ENCODE measurements around the gene ACE.

The ACE gene

DNA sequence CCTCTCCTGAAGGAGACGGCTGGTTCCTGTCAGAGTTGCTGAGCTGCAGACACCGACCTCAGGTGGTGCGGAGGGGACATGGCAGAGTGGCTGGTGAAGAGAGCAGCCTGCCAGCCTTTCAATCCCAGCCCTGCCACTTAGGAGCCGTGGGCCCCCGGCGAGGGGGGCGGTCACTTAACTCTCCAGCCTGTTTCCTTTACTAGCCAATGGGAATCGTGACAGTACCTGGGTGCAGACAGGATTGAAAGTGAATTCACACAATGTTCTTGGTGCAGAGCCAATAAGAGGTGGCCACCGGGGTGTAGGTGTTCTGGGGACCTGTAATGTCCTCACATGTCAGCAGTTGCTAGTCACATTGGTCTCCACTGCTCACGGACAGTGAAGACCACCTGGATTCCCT is 13.5 kb downstream of the ACE start:
- no peak for DNase-seq (ENCODE audit: extremely low read depth in 1 of 2, low read depth in 1 of 2)

DNA sequence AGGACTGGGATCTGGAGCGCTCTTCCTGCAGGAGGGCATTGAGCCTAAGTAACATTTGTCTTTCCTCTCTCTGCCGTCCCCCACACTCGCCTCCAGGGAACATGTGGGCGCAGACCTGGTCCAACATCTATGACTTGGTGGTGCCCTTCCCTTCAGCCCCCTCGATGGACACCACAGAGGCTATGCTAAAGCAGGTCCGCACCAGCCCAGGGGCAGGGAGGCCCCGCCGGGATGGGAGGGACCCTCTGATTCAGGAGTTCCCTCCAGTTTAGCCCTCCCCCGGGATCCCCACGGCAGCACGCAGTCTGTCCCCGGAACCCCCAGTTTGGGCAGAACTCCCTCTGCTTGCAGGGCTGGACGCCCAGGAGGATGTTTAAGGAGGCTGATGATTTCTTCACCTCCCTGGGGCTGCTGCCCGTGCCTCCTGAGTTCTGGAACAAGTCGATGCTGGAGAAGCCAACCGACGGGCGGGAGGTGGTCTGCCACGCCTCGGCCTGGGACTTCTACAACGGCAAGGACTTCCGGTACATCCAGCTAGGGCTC is 14.1 kb downstream of the ACE start:
- DNase-seq (ENCODE audit: extremely low read depth in 1 of 2, low read depth in 1 of 2): no peak

DNA sequence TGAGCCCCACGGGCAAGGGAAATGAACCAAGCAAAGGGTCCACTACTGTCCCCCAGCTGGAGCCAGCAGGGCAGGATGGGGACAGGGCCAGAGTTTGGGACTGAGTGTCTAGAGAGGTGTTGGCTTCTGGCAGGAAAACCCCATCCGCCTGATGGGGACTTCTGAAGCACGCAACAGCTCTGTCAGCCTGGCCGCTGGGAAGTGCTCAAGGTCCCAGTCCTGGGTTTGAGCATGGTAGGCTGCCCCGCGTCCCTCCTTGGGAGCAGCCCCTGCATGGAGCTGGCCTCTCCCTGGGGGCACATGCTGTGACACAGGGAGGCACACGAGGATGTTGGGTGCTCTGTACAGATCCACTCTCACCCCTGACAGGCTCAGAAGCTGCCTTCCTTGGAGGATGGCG is 14.6 kb downstream of the ACE start:
- no peak for DNase-seq (ENCODE audit: extremely low read depth in 1 of 2, low read depth in 1 of 2)

DNA sequence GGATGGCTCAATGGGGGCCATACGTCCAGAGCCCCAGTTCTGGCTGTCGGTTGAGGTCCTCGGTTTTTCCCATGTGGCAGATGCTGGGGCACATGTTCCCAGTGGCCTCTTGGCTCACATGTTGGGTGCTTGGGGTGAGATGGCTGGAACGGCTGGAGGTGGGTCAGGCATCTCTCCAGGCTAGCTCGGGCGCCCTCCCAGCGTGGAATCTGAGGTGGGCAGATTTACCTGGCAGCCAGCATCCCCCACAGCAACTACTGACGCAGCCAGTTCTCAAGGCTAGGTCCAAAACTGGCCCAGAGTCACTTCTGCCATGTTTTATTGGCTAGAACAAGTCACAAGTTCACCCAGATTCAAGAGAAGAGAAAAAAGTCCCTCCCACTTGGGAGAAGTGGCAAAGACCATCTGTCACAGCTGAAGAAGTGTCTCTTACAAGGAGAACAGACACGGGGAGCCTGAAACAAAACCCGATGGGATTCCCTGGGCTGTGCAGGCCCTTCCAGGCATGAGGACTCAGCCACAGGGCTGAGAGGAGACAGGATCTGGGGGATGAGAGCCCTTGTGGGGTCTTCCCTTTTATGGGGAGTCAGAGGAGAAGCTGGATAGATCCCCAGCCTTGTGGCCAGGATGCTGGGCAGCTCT is 15.2 kb downstream of the ACE start:
- no peak for DNase-seq (ENCODE audit: extremely low read depth in 1 of 2, low read depth in 1 of 2)

DNA sequence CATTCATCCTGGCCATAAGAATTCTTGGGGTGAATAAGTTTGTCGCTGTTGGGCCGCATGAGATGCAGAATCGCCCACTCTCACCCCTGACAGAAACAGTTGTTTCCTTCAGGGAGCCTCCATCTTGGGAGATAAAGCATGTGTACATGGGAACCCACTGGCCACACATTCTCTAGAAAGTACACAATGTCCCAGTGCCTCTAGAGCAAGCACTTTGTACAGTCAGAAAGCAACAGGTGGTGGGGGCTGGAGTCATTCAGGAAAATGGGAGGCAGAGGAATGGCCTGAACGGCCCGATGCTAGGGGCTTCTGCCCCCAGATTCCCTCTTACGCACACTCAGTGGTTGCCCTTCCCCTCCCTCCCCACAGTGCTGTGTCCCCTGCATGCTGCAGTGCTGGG is 16.1 kb downstream of the ACE start:
- DNase-seq (ENCODE audit: extremely low read depth in 1 of 2, low read depth in 1 of 2): no peak

DNA sequence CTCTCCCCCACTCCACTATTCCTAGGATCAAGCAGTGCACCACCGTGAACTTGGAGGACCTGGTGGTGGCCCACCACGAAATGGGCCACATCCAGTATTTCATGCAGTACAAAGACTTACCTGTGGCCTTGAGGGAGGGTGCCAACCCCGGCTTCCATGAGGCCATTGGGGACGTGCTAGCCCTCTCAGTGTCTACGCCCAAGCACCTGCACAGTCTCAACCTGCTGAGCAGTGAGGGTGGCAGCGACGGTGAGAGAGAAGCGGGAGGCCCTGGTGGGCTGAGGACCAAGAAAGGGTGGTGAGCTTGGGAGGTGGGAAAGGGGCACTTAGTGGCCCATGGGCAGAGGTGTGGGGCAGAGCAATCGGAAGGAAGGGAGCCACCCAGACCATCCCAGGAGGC is 16.6 kb downstream of the ACE start:
- DNase-seq (ENCODE audit: extremely low read depth in 1 of 2, low read depth in 1 of 2): no peak

DNA sequence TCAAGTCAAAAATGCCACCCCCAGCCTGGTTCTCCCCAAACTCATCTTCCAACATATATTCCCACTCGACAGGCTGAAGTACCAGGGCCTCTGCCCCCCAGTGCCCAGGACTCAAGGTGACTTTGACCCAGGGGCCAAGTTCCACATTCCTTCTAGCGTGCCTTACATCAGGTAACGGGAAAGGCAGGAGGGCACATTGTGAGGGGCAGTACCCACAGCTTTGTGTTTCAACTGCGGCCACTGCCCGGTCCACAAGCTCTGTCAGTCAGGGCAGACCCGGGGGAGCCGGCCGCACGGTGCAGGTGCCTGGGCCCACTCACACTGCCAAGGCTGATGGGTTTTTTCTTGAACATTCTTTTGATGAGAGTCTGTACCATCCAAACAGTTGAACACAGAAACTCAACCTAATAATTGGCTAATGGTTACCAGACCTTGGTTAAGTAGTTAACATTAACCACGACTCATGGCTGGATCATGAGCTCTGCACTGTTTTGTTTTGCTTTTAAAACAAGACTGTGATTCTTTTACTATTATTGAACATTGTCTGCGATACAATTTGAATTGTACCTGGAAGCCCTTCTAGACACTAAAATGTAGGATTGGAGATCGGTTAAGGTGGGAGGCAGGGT is 17.6 kb downstream of the ACE start:
- no peak for DNase-seq (ENCODE audit: extremely low read depth in 1 of 2, low read depth in 1 of 2)

DNA sequence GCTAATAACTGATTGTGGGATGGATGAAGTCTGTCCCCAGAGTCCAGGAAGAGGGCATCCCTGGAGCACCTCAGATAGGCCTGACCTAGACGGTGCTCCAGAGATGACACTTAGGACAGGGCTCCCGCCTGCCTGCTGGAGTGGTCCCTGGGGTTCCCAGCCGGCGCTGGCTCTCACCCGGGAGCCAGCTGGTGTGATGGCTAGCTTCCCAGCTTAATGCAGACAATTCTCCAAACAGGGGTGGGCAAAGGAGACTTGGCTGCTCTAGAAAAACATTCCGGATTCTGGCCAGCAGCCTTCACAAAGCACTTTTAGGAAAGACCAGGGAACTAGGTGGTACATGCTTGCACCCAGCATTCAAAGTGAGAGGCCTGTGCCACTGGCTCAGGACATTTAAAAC is 18.6 kb downstream of the ACE start:
- no peak for DNase-seq (ENCODE audit: extremely low read depth in 1 of 2, low read depth in 1 of 2)

DNA sequence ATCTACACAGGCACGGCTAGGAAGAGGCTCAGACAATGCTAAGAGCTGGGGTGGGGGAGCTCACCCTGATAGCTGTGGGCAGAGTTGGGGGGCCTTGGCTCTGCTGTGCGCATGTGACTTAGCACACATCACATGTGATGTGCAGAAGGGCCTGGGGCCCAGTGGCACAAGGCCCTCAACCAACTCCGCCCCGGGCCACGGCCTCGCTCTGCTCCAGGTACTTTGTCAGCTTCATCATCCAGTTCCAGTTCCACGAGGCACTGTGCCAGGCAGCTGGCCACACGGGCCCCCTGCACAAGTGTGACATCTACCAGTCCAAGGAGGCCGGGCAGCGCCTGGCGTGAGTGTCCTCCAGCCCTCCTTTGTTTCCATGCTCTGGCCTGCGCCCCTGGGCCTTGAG is 19.3 kb downstream of the ACE start:
- DNase-seq (ENCODE audit: extremely low read depth in 1 of 2, low read depth in 1 of 2): no peak

DNA sequence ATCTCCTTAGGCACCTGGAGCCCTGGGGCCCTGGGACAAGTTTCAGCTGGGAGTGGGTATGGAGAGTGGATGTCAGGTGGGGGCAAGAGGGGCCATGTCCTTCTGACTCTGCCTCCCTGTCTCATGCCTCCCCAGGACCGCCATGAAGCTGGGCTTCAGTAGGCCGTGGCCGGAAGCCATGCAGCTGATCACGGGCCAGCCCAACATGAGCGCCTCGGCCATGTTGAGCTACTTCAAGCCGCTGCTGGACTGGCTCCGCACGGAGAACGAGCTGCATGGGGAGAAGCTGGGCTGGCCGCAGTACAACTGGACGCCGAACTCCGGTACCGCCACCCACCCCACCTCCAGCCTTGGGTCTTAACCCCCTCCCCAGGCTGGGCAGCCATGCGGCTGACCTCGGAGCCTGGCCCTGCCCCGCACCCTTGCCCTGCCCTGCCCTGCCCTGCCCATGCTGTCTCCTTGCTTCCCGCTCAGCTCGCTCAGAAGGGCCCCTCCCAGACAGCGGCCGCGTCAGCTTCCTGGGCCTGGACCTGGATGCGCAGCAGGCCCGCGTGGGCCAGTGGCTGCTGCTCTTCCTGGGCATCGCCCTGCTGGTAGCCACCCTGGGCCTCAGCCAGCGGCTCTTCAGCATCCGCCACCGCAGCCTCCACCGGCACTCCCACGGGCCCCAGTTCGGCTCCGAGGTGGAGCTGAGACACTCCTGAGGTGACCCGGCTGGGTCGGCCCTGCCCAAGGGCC is 20.0 kb downstream of the ACE start:
- no peak for DNase-seq (ENCODE audit: extremely low read depth in 1 of 2, low read depth in 1 of 2)

DNA sequence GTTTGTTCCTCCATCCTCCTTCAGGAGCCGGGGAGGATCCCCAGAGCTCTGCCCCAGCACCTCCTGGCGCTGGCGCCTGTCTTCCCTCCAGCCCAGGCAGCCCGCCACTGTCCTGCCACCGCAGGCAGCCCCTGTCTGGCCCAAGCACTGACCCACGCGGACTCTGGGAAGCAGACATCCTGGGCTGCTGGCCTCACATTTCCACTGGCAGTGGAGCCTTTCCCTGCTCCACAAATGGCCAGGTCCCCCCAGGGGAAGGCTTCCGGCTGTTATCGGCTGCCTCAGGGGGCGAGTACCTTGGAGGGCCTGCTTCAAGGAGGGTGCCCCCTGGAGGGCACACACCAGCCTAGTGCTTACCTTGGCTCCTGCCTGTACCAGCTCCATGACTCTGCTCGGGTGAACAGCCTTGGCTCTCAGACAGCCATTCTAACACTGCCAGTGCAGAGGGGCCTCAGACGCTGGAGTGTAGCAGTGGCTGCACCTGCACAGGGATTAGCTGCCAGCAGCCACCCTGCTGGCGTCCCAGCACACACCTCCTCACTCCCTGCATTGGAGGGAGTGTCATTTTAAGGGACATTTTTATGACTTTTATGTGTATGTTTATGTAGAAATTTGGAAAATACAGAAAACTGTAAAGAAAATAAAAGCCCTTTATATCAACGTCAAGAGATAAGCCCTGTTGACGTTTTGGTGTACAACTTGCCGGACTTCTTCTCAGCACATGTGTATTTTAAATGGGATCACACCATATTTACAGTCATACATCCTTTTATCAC is 21.0 kb downstream of the ACE start:
- DNase-seq (ENCODE audit: extremely low read depth in 1 of 2, low read depth in 1 of 2): no peak

DNA sequence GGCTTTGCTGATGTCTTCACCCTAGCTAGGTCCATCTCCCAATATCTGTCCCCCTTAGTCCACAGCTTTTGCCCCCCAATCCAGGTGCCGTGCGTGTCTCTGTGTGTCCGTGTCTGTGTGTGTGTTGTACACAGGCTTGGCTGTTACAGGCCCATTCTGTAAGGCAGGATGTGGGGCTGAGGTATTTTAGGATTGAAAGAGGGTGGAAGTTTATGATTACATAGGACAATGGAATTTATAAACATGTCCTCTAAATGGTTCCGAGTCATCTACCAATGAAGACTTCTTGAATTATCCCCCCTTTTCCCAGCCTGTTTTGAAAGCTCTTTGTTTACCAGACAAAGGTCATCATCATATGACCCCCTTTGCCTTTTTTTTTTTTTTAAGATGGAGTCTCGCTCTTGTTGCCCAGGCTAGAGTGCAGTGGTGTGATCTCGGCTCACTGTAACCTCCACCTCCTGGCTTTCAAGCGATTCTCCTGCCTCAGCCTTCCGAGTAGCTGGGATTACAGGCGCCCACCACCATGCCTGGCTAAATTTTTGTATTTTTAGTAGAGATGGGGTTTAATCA is 21.9 kb downstream of the ACE start:
- no peak for DNase-seq (ENCODE audit: extremely low read depth in 1 of 2, low read depth in 1 of 2)

DNA sequence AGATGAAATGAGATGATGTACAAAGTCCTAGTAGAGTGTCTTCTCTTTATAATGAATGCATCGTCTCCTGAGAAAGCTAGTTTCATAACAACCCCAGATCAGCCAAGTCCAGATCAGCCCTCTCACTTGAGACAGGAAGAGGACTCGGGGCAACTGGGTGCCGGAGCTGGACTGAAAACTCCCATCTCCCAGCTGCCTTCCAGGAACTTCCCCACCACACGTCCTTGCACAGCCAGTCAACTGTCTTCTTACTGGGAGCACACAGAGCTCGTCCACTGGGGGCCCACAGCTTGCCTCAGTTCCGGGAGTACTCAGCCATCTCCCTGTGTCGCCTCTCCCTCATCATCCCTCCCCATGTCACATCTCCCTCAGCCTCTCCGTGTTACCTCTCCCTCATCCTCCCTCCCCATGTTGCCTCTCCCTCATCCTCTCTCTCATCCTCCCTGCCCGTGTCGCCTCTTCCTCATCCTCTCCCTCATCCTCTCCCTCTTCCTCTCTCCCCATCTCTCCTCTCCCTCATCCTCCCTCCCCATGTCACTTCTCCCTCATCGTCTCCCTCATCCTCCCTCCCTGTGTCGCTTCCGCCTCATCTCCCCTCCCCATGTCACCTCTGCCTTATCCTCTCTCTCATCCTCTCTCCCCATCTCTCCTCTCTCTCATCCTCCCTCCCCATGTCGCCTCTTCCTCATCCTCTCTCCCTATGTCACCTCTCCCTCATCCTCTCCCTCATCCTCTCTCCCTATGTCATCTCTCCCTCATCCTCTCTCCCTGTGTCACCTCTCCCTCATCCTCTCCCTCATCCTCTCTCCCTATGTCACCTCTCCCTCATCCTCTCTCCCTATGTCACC is 23.9 kb downstream of the ACE start:
- DNase-seq (ENCODE audit: extremely low read depth in 1 of 2, low read depth in 1 of 2): no peak

DNA sequence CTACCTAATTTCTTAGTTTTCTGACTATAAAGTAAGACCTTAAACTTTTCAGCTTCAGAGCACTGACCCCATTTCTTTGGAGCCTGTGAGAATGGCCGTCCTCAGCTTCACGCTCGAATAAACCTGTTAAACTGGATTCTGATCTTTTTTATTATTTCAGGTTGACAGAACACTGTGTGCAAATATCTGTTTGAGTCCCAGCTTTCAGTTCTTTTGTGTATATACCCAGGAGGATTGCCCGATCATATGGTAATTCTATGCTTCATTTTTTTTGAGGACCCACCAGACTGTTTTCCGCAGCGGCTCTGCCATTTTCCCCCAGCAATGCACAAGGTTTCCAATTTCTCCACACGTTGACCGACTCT is 26.5 kb downstream of the ACE start:
- no peak for DNase-seq (ENCODE audit: extremely low read depth in 1 of 2, low read depth in 1 of 2)

DNA sequence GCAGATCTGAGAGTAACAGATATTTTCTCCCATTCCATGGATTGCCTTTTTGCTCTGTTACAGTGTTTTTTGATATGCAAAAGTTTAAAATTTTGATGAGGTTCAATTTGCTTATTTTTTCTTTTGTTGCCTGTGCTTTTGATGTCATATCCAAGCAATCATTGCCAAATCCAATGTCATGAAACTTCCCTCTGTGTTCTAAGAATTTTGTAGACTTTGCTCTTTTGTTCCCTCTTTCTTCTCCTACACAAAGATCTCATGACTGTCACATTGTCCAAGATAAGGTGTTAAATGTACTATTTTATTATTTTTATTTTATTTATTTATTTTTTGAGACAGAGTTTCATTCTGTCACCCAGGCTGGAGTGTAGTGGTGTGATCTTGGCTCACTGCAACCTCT is 27.4 kb downstream of the ACE start:
- DNase-seq (ENCODE audit: extremely low read depth in 1 of 2, low read depth in 1 of 2): no peak

DNA sequence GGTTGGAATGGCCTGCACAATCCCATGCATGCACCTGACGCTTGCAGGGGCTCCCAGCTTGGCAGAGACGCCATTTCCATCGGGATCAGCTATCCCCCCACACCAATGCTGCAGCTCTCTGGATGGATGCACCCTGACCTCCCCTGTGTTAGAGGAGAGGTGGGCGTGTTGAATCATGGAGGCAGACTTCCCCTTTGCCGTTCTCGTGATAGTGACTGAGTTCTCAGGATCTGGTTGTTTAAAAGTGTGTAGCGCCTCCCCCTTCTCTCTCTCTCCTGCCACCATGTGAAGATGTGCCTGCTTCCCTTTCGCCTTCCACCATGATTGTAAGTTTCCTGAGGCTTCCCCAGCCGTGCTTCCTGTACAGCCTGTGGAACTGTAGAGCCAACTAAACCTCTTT is 28.5 kb downstream of the ACE start:
- DNase-seq (ENCODE audit: extremely low read depth in 1 of 2, low read depth in 1 of 2): no peak

DNA sequence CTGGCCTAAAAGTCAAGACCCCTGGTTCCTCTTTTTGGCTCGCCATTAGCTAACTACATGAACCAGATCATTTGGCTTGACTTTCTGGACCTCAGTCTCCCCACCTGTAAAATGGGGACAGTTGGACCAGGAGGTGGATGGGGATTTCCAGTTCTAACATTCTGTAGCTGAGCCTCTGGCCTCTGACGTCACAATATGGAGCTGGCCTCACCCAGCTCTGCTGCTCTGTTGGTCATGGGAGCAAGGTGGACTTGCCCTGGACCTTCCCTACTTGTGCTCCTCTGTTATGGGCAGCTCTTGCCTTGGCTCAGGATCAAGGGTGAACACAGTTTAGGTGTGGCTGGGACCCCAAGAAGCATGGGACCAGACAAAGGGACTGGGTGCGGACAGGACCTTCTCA is 29.8 kb downstream of the ACE start:
- no peak for DNase-seq (ENCODE audit: extremely low read depth in 1 of 2, low read depth in 1 of 2)

DNA sequence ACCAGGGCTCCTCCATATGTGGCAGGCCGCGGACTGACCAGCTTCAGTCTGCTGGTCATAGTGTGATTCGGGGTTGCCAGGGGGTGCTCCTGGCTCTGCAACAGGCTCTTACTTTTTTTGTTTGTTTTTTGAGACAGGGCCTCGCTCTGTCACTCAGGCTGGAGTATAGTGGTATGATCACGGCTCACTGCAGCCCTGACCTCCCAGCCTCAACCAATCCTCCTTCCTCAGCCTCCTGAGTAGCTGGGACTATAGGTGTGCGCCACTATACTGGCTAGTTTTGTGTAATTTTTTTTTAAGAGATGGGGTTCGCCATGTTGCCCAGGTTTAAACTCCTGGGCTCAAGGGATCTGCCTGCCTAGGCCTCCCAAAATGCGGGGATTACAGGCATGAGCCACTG is 34.5 kb downstream of the ACE start:
- no peak for DNase-seq (ENCODE audit: extremely low read depth in 1 of 2, low read depth in 1 of 2)

DNA sequence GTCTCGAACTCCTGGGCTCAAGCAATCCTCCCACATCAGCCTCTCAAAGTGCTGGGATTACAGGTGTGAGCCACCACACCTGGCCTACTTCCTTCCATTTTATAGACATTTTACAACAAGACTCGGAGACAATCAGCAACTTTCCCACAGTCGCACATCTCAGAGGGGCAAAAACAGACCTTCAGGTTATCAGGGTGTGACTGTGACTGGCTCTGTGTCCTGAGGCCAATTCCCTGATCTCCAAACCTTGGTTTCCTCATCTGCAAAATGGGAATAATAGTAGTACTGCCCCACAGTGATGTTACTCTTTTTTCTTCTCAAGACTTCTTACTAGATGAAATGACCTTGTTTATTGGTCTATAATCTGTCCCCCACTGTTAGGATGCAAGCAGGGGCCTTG is 35.5 kb downstream of the ACE start:
- no peak for DNase-seq (ENCODE audit: extremely low read depth in 1 of 2, low read depth in 1 of 2)

DNA sequence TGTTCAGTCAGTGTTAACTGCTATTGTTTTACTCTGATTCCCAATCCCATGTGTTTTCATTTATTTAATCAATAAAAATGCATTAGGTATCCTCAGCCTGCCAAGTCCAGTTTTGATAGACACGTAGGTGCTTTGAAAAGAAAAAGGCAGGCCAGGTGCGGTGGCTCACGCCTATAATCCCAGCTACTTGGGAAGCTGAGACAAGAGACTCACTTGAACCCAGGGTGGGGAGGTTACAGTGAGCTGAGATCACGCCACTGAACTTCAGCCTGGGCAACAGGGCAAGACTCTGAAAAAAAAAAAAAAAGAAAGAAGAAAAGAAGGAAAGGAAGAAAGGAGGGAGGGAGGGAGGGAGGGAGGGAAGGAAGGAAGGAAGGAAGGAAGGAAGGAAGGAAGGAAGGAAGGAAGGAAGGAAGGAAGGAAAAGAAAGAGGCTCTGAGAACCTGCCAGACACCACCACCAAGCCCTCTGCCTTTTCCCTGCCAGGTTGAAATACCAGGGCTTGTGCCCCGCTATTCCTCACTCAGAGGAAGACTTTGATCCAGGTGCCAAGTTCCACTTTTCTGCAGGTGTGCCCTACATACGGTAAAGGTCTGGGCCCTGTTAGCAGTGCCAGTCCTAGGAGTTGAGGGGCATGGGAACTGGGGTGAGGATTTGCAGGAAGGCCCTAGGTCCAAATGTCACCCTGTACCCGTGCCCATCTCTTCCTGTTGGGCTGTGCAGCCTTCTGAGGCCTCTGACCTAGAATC is 36.2 kb downstream of the ACE start:
- no peak for DNase-seq (ENCODE audit: extremely low read depth in 1 of 2, low read depth in 1 of 2)

Measured in stimulated activated CD8-positive, alpha-beta memory T cell treated with anti-CD3 and anti-CD28 coated beads, Interleukin-7, amount 100 ng/mL, for 48 hours (primary cell).